ENCODE data around the gene FOSB. TPM values are rescaled to one million over a fixed set of nuclear protein-coding genes. Genes with fewer than 3 reads are reported as not detected.

FOSB gene
- total RNA-seq, 1 experiment from 2014 or later, result 1.7 TPM

GRCh38 chr19:45421947-45422498, 45.8 kb upstream of the FOSB start:
- no peak overlapping the region for H2BK15ac ChIP-seq (ENCODE audit: low read depth, low read length)
- Mint-ChIP-seq H3K27ac (peak overlapping the region in 2 of 3 experiments; percentile 2 to 20; a peak in 4 of 7 replicates), H3K4me1 (peaks cover 23 to 30% of the 10 kb centered on the region in 2 experiments), H3K4me3 (peak overlapping the region; percentile 6 to 17; a peak in 3 of 5 replicates), H3K27me3 (ENCODE audit: low read depth) (no peaks in the 10 kb centered on the region), H3K9me3 (no peaks in the 10 kb centered on the region; a peak in 1 of 5 replicates), H3K36me3 (ENCODE audit: insufficient read depth in 1 of 3, low read depth in 3 of 3) (peaks cover 14 to 34% (median 32%) of the 10 kb centered on the region in 3 experiments; a peak in 6 of 7 replicates)
- H3K9ac ChIP-seq (ENCODE audit: extremely low read depth, insufficient read length, low read length), result no peak overlapping the region
- H3K79me1 ChIP-seq (ENCODE audit: insufficient read depth, low read depth, low read length, poor library complexity, severe bottlenecking), result no peaks in the 10 kb centered on the region
- H3K9me3 ChIP-seq (ENCODE audit: control insufficient read depth, low read depth, low read length), result no peaks in the 10 kb centered on the region
- H3T11ph ChIP-seq (ENCODE audit: low read length), result no peak overlapping the region
- H3K4me2 ChIP-seq (ENCODE audit: insufficient read depth, insufficient read length, low read length), result no peak overlapping the region
- H2AK5ac ChIP-seq (ENCODE audit: insufficient read length, low read length), result no peak overlapping the region
- no peak overlapping the region for H4K8ac ChIP-seq (replicated peaks; ENCODE audit: insufficient read length, low read depth, low read length)
- no CpG with 5 or more reads among the region's 6 CpGs for WGBS (ENCODE audit: extremely low coverage, insufficient read length, low lambda C conversion rate)
- H3K4me1 ChIP-seq (ENCODE audit: insufficient read depth, low read length), result peaks cover 2% of the 10 kb centered on the region; the same call in 1 of the 2 replicates
- no peak overlapping the region for H2AFZ ChIP-seq (ENCODE audit: low read length)
- H3K4ac ChIP-seq (ENCODE audit: low read depth, low read length), result no peak overlapping the region
- no peak overlapping the region for H2BK20ac ChIP-seq (ENCODE audit: low read depth, low read length, poor library complexity, severe bottlenecking)
- no peaks in the 10 kb centered on the region for H3K27me3 ChIP-seq (ENCODE audit: insufficient read depth, low read length)
- no peak overlapping the region for H3K14ac ChIP-seq (ENCODE audit: insufficient read depth, low read length)
- no peak for TF ChIP-seq CTCF (conservative IDR thresholded peaks at IDR 0.05)
- no peak overlapping the region for H3K18ac ChIP-seq (ENCODE audit: insufficient read length, low read depth, low read length)
- H3K56ac ChIP-seq (ENCODE audit: insufficient read length, low read depth, low read length), result no peak overlapping the region
- no peaks in the 10 kb centered on the region for H3K79me2 ChIP-seq (ENCODE audit: insufficient read depth, low read length)
- H2BK5ac ChIP-seq (ENCODE audit: insufficient read length, low read length), result no peak overlapping the region
- H2BK12ac ChIP-seq (ENCODE audit: insufficient read length, low read depth, low read length), result no peak overlapping the region
- H4K91ac ChIP-seq (ENCODE audit: insufficient read length, low read depth, low read length), result no peak overlapping the region
- no peaks in the 10 kb centered on the region for H4K20me1 ChIP-seq (ENCODE audit: control insufficient read depth, insufficient read depth, insufficient read length)
- H4K5ac ChIP-seq (ENCODE audit: insufficient read length, low read depth, low read length), result no peak overlapping the region
- DNase-seq, result no peak
- H3K27ac ChIP-seq (ENCODE audit: insufficient read length, low read depth, low read length), result no peak overlapping the region
- no peak overlapping the region for H2BK120ac ChIP-seq (ENCODE audit: low read depth, low read length, poor library complexity, severe bottlenecking)
- H3K23me2 ChIP-seq (ENCODE audit: insufficient read length, low read depth, low read length, poor library complexity, severe bottlenecking), result peaks cover 10% of the 10 kb centered on the region
- no peak overlapping the region for H3K23ac ChIP-seq (ENCODE audit: insufficient read length, low read depth, low read length)

Measured in H9 (cell line).